NB4 (cell line): ENCODE results near the gene F13A1.

Source experiments
- POLR2A ChIP-seq: IDR thresholded peaks from 2 replicates; pipeline ENCODE4 v1.6.1; 2011; ENCODE audit warnings: mild to moderate bottlenecking; ENCODE audit not compliant: insufficient read length; ENCODE audit errors: extremely low read depth
- TF ChIP-seq, protein P1 (sequence below): IDR thresholded peaks from one replicate; pipeline ENCODE4 v1.5.1; 2012; ENCODE audit warnings: low read depth, low read length

DNA sequence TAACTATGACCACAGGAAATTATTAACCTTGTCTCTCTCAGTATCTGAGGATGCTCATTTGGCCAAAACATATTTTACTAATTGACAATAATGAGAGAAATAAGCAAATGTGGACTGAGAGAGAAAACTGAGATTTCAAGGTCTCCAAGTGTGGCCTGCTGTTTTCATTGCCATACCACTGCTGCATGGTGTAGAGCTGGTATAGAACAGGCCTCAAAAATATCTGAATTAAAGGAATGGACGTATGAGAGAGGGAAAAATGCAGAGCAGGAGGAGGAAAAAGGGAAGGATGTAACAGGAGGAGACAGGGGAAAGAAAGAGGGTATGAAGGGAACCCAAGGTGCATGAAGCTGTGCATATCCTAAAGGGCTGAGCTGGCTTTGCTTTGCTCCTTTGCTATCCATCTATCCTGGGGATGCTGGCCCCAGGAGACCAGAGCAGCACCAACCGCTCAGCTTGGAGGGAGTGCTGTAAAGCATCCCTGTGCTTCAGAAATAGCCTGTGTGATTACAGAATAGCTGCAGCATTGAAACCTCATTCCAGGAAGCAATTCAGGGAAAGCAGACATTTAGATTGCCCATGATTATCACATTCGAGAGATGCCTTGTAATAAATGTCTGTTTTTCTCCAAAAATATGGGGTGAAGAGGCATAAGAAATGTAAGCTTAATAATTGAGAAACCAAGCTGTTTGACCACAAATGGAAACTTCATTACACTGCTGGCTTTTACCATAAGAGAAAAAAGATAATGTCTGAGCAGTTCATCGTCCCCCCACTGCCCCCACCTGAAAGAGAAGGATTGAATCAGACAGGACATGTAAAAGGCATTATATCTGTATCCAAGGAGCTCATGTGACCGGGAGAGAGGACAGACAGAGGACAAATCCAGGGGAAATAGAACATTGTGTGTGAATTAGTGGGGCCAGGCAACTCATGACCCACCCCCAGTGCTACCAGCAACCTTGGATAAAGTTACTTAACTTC is 80.6 kb downstream of the F13A1 start:
- TF ChIP-seq POLR2A, result no peak
- TF ChIP-seq, protein P1, sequence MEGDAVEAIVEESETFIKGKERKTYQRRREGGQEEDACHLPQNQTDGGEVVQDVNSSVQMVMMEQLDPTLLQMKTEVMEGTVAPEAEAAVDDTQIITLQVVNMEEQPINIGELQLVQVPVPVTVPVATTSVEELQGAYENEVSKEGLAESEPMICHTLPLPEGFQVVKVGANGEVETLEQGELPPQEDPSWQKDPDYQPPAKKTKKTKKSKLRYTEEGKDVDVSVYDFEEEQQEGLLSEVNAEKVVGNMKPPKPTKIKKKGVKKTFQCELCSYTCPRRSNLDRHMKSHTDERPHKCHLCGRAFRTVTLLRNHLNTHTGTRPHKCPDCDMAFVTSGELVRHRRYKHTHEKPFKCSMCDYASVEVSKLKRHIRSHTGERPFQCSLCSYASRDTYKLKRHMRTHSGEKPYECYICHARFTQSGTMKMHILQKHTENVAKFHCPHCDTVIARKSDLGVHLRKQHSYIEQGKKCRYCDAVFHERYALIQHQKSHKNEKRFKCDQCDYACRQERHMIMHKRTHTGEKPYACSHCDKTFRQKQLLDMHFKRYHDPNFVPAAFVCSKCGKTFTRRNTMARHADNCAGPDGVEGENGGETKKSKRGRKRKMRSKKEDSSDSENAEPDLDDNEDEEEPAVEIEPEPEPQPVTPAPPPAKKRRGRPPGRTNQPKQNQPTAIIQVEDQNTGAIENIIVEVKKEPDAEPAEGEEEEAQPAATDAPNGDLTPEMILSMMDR, result no peak
